ENCODE data around the gene COL25A1. TPM values are rescaled to one million over a fixed set of nuclear protein-coding genes. Genes with fewer than 3 reads are reported as not detected.
A peak's percentile ranks its signal among the peaks of the same experiment; 100 is the strongest.

Gene COL25A1
- total and polyA plus RNA-seq, 11 donors = 0.19 to 1.8 (median 0.50) TPM

- no peaks in the 10 kb centered on the region for H3K36me3 ChIP-seq
- no peaks in the 10 kb centered on the region for H3K9me3 ChIP-seq
- intact Hi-C loops (cut with DNase I) = no loop called here
- H3K27me3 ChIP-seq = no peaks in the 10 kb centered on the region
- H3K4me3 ChIP-seq = no peak overlapping the region
- no peak for DNase-seq
- no peak for ATAC-seq
- TF ChIP-seq, protein P1, sequence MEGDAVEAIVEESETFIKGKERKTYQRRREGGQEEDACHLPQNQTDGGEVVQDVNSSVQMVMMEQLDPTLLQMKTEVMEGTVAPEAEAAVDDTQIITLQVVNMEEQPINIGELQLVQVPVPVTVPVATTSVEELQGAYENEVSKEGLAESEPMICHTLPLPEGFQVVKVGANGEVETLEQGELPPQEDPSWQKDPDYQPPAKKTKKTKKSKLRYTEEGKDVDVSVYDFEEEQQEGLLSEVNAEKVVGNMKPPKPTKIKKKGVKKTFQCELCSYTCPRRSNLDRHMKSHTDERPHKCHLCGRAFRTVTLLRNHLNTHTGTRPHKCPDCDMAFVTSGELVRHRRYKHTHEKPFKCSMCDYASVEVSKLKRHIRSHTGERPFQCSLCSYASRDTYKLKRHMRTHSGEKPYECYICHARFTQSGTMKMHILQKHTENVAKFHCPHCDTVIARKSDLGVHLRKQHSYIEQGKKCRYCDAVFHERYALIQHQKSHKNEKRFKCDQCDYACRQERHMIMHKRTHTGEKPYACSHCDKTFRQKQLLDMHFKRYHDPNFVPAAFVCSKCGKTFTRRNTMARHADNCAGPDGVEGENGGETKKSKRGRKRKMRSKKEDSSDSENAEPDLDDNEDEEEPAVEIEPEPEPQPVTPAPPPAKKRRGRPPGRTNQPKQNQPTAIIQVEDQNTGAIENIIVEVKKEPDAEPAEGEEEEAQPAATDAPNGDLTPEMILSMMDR (IDR thresholded peaks at IDR 0.05) = no peak
- TF ChIP-seq POLR2A (IDR thresholded peaks at IDR 0.05) = no peak
- H3K4me1 ChIP-seq = no peaks in the 10 kb centered on the region
- H3K27ac ChIP-seq = no peak overlapping the region
- 85 to 98% (median 93%) methylated on average over 1 of the region's 1 CpG for WGBS, 4 donors
Observed at GRCh38 chr4:108868606-108869227, 433.7 kb downstream of the COL25A1 start.

DNA sequence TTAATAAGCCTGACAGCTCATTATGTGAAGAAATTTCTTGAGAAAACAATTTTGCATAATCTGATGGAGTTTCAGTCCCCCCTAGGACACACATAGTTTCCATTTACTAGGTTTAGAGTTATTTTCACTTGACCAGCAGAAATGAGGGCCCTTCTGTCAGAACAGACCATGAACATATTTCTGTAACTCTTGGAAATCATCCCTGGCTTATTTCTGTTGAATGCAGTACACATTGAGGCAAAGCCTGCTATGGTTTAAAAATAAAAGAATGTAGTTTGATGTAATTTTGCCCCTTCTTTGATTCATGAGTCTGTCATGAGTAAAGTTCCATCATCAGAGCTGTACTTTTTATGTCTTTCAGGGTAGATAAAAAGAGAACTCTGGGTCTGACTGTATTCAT is 435.0 kb downstream of the COL25A1 start:
- no peak for ATAC-seq
- no peak for DNase-seq
- TF ChIP-seq, protein P1 (IDR thresholded peaks at IDR 0.05) = no peak
- TF ChIP-seq POLR2A (IDR thresholded peaks at IDR 0.05) = no peak
- Histone ChIP-seq H3K4me1 (no peaks in the 10 kb centered on the region), H3K36me3 (no peaks in the 10 kb centered on the region), H3K27ac (no peak overlapping the region), H3K27me3 (no peaks in the 10 kb centered on the region), H3K4me3 (no peak overlapping the region), H3K9me3 (no peaks in the 10 kb centered on the region)
- intact Hi-C loops (cut with DNase I) = no loop called here

- Histone ChIP-seq H3K4me3 (no peak overlapping the region), H3K4me1 (no peaks in the 10 kb centered on the region), H3K9me3 (no peaks in the 10 kb centered on the region), H3K36me3 (no peaks in the 10 kb centered on the region), H3K27ac (no peak overlapping the region), H3K27me3 (no peaks in the 10 kb centered on the region)
- 55 to 66% (median 62%) methylated on average over 2 of the region's 2 CpGs for WGBS, 4 donors
- no peak for DNase-seq
- ATAC-seq = peak in 1 of 4 donors; percentile 46
- intact Hi-C loops (cut with DNase I) = no loop called here
- no peak for TF ChIP-seq POLR2A (IDR thresholded peaks at IDR 0.05)
- TF ChIP-seq, protein P1 (IDR thresholded peaks at IDR 0.05) = no peak
Observed at GRCh38 chr4:108861334-108861733, 441.1 kb downstream of the COL25A1 start.

GRCh38 chr4:108854786-108855185 is 447.7 kb downstream of the COL25A1 start:
- TF ChIP-seq POLR2A (IDR thresholded peaks at IDR 0.05) = no peak
- TF ChIP-seq, protein P1 (IDR thresholded peaks at IDR 0.05) = no peak
- intact Hi-C loops (cut with DNase I) = no loop called here
- no peaks in the 10 kb centered on the region for H3K4me1 ChIP-seq
- no peak overlapping the region for H3K4me3 ChIP-seq
- WGBS, 4 donors = 92 to 98% (median 93%) methylated on average over 1 of the region's 1 CpG
- ATAC-seq (no peak), DNase-seq (no peak)
- no peak overlapping the region for H3K27ac ChIP-seq
- no peaks in the 10 kb centered on the region for H3K36me3 ChIP-seq
- H3K27me3 ChIP-seq = no peaks in the 10 kb centered on the region
- H3K9me3 ChIP-seq = no peaks in the 10 kb centered on the region

All from heart left ventricle (tissue), 16 donors.